GM10847 (cell line): ENCODE data around the gene CACNA1D.

Source experiments
- POLR2A ChIP-seq: IDR thresholded peaks from 2 replicates; pipeline ENCODE4 v1.6.1; 2011; ENCODE audit not compliant: insufficient read length; ENCODE audit errors: extremely low read depth

The CACNA1D gene

GRCh38 chr3:53834429-53835095, 340.2 kb downstream of the CACNA1D start:
- no peak for TF ChIP-seq POLR2A

GRCh38 chr3:53835257-53835656, 340.8 kb downstream of the CACNA1D start:
- no peak for TF ChIP-seq POLR2A

GRCh38 chr3:53836084-53836872, 341.9 kb downstream of the CACNA1D start:
- TF ChIP-seq POLR2A, result no peak

- TF ChIP-seq POLR2A, result no peak
Measured at GRCh38 chr3:53837331-53837730, 342.9 kb downstream of the CACNA1D start.

GRCh38 chr3:53841296-53841695, 346.9 kb downstream of the CACNA1D start:
- no peak for TF ChIP-seq POLR2A

GRCh38 chr3:53842436-53843194, 348.2 kb downstream of the CACNA1D start:
- no peak for TF ChIP-seq POLR2A

- no peak for TF ChIP-seq POLR2A
Measured at GRCh38 chr3:53843195-53844177, 349.1 kb downstream of the CACNA1D start.

- TF ChIP-seq POLR2A, result no peak
Measured at GRCh38 chr3:53844262-53845102, 350.1 kb downstream of the CACNA1D start.

GRCh38 chr3:53845103-53845880, 350.9 kb downstream of the CACNA1D start:
- TF ChIP-seq POLR2A, result no peak

- TF ChIP-seq POLR2A, result no peak
Measured at GRCh38 chr3:53845881-53846133, 351.4 kb downstream of the CACNA1D start.

- TF ChIP-seq POLR2A, result peak; percentile 48
Measured at GRCh38 chr3:53846134-53846850, 351.9 kb downstream of the CACNA1D start, which contains the start of the genes CHDH and IL17RB. Gene CHDH, minus strand, starts transcription at chr3:53846419. Its CDS starts 22,411 bp downstream, at chr3:53824008. Gene IL17RB, plus strand, starts transcription at chr3:53846568. Its CDS starts 21 bp downstream, at chr3:53846589.

GRCh38 chr3:53846851-53847155, 352.4 kb downstream of the CACNA1D start:
- TF ChIP-seq POLR2A, result no peak

GRCh38 chr3:53849916-53850315, 355.5 kb downstream of the CACNA1D start:
- TF ChIP-seq POLR2A, result no peak

GRCh38 chr3:53850895-53851294, 356.5 kb downstream of the CACNA1D start:
- no peak for TF ChIP-seq POLR2A
